ENCODE data around the gene ULK4.
A peak's percentile ranks its signal among the peaks of the same experiment; 100 is the strongest.
"Not testable (repeated sequence)": the region's sequence is repeated elsewhere in the genome, so short reads cannot be mapped to it uniquely, and the experiment has no call there.

Gene ULK4

DNA sequence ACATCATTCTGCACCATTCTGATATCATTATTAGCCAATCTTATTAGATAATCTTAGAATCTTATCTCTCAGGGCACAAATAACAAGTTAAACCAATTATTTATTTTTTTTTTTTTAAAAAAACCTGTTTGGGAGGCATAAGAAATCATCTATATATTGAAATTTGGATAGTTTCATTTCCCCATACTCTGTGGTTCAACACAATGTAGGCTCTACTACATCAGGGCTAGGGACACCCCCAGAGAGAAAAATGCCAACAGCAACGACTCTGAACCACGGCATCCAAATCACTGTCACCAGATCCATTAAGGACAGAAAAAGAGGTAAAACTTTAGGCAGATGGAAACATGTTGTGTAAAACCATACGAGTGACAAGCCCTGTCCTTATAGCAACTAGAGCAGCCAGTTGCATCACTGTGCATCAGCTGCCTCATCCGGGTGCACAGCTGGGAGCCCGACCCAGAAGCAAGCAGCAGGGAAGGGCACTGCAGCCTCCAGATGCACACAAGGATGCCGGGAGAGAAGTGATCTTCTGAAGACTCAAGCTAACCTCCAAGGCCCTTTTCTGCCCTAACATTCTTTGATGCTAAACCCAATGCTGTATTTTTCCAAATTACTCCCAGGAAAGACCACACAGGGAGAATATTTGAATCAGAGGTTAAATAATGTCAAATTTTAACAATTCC, 381.5 kb downstream of the ULK4 start:
- DNase-seq (ENCODE audit: low read depth in 2 of 2), result peak; percentile 13 to 21

DNA sequence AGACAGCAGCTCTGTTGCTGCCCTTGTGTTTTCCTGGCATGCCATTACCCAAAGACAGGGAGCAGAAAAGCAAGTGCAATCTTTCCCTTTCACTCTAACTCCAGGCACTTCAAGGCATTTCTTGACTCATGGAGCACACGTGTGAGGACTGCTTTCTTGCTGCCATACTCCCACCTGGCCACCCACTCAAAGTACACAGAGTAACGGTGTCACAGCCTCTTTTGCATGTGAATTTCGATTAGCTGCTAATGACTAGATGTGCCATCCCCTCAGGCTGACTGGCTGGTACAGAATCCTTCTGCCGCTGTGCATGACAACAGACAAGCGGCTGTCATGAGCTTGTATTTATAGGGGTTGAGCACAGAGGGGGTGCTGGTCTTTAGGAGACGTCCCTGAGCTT, 382.0 kb downstream of the ULK4 start:
- no peak for DNase-seq (ENCODE audit: low read depth in 2 of 2)

DNA sequence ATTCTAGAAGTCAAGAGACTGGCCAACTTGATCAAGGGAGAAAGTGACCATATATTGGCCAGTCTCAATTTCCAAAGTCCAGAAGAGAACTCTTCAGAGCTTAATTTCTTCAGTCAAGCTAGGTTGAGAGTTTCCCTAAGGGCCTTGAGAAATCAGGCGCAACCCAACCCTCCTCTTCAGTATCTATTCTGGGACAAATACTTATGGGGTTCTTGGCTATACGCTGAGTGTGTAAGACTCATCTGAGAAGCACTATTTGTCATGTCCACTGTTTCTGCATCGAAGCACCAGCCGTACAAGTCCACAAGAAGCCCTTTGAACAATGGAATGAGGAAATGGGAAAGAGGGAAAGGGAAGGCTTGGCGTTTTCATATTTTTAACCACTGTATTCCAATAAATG, 383.1 kb downstream of the ULK4 start:
- no peak for DNase-seq (ENCODE audit: low read depth in 2 of 2)

DNA sequence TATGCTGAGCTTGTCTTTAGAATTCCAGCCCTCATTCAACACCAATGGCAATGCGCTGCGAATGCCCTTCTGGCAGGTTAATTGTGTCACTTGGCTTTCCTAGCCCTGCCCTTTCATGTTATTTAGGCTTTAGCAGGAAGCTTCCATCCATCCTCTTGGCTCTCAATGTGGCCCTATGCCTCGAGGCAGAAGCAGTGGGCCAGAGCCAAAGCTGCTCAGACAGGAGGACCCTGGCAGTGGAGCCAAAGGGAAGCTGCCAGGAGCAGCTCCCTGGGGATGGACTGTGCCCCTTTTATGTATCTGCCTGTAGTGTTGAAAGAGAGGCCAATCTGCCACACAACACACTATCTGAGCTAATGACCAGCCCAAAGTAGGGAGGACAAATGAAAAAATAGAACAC, 386.2 kb downstream of the ULK4 start:
- DNase-seq (ENCODE audit: low read depth in 2 of 2), result no peak

DNA sequence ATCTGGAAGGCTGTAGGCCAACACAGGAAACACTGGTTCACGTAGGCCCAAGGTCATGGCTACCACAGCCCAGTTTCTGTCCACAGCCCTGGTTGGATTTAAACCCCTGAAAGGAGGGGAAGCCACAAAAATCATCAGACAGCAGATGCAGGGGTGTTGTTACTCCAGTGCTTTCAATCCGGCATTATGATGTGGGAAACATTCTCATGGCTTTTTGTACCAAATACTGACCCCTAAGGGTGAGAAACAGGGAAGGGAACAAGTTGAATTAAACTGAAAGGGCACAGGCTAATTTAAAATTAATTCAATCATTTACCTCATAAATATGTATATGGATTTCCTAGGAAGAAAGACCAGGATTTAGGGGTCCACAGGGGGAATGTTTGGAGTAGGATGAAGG, 387.0 kb downstream of the ULK4 start:
- DNase-seq (ENCODE audit: low read depth in 2 of 2), result no peak

DNA sequence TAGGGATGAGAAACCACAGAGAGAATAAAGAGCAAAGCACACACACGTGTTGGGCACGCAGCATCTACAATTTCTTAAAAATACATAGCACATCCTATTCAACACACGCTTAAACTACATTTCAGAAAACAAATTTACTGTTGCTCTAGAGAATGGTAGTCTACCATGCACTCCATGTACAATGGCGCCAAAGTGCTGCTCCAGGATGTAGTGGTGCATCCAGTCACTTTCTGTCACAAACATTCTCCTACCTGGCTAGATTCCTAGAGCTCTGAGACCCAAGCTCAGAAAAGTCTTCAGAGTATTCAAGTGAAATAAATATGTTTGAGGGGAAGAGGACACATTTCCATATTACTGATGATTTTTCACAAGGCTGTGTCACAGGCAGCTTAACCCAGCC, 388.3 kb downstream of the ULK4 start:
- DNase-seq (ENCODE audit: low read depth in 2 of 2), result no peak

DNA sequence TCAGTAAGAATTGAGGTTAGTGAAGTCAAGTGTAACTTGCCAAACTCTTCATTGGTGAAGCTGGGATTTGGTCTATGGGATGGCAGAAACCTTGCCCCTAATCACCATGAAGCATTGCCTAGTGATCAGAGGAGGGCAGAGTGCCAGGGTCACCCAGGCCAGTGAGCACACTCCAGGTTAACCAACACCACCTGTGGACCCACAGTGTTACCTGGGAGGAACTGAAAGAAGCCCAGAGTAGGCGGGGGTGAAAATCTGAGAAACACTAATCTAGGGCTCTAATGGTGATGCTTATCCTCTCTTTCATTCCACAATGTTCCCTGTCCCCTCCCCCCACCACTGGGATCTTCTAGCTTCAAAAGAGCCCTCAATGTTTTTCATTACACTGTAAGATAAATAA, 389.8 kb downstream of the ULK4 start:
- no peak for DNase-seq (ENCODE audit: low read depth in 2 of 2)

DNA sequence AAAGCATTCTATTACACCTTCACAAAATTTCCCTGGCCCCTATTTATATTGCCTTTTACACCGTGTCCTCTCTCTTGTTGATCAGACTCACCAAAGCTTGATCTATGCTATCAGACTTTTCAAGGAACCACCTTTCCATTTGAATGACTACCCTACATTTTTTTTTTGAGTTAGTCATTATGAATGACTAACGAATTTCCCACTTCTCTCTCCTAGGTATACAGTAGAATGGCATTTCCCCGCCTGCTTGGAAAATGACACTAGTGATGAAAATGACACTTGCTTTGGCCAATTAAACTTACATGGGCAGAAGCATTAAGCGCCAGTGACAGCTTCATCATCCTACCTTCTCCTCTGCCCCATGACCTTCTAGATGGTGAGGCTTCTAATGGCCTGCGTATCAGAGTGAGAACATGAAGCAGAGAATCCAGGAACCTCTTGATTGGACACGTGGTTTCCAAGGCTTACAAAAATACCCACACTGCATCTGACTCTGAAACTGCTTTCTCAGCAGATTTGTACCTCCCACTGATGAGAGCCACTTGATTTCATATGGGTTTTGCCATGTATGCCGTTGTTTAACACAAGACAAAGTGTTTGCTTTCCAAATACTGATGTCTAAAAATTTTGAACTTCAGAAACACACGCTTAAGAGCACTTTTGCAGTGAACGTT, 392.1 kb downstream of the ULK4 start:
- DNase-seq (ENCODE audit: low read depth in 2 of 2), result no peak

DNA sequence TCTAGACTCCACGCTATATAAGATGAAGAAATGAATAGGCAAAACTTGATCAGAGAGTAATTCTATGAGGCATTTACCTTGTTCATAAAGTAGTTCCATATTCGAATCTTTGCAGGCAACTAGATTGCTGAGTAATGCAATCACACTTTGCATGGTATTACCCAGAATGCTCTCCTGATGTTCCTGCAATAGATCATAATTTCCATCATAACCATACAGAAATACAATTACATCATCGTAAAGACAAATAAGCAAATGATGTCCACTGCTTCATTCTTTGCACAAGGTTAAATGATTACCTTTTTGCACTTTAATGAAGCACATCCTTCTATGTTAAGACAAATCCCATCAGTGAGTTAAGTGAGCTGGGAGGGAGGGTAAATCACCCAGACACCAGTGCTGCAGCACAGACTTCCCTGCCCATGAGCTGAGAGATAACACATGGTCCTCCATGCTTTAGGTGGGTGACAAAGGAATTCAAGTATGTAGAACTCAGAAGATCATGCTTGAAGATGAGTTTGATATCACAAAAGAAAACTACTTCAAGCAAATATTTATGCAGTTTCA, 395.9 kb downstream of the ULK4 start:
- no peak for DNase-seq (ENCODE audit: low read depth in 2 of 2)

DNA sequence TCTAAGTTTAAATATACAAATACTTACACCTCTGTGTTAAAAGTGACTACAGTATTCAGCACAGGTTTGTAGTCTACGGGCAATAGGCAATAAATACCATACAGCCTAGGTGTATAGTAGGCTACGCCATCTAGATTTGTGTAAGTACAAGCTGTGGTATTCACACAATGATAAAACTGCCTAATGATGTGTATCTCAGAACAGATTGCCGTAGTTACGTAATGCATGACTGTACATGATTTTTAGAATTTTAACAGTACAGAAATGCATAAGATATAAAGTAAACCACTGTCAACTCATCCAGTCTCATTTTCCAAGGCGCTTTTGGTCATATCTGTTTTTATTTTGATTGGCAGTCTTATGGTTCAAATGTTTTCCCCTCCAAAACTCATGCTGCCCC, 396.9 kb downstream of the ULK4 start:
- DNase-seq (ENCODE audit: low read depth in 2 of 2), result no peak

DNA sequence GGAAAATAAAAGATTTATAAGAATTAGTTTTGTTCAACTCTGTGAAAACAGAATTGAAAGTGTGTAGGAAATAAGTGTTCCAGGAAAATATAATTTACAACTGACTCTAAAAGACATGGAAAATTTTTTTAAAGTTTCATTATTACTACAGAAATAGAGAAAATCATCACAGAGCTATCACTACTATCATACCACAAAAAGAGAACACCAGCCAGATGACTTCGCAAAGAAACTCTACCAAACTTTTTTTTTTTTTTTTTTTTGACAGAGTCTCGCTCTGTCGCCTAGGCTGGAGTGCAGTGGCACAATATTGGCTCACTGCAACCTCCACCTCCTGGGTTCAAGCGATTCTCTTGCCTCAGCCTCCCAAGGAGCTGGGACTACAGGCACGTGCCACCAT, 405.7 kb downstream of the ULK4 start:
- not testable (repeated sequence) for DNase-seq (ENCODE audit: low read depth in 2 of 2)

DNA sequence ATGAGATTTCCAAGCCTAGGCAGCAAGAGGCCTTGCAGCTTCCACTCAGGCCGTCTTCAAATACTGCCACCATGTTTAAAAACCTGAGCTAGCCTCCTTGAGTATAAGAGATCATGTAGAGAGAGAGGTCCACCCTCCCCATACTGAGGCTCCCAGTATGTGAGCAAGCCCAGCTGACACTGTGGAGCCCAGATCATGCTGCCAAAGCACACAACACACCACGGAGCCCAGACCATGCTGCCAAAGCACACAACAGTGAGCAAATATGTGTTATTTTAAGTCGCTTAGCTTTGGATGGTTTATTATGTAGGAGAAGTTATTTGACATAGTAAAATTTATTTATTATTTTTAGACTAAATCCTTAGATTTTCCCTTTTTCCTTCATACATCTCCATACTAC, 428.9 kb downstream of the ULK4 start:
- DNase-seq (ENCODE audit: low read depth in 2 of 2), result no peak

DNA sequence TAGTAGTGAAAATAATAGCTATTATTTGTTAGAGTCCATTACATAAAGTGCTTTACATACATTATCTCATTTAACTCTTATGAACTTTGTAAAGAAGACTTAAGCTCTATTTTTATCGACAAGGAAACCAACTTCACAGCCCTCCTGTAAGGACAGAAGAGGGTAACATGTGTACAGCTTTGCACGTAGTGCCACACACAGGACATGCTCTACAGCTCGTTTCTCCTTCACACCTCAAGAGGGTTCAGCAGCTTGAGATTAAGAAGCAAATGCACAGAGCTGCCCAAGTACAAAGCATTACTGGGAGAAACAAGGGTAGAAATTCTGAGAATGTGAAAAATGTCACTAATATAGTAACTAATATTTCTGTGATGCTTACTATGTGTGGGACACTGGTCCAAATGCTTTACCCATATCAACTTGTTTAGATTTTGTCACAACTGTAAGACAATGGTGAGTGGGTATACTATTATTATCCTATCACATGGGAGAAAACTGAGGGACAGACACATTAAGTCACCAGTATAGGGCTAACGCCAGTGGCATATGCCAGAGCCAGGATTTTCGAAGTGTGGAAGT, 434.8 kb downstream of the ULK4 start:
- no peak for DNase-seq (ENCODE audit: low read depth in 2 of 2)

DNA sequence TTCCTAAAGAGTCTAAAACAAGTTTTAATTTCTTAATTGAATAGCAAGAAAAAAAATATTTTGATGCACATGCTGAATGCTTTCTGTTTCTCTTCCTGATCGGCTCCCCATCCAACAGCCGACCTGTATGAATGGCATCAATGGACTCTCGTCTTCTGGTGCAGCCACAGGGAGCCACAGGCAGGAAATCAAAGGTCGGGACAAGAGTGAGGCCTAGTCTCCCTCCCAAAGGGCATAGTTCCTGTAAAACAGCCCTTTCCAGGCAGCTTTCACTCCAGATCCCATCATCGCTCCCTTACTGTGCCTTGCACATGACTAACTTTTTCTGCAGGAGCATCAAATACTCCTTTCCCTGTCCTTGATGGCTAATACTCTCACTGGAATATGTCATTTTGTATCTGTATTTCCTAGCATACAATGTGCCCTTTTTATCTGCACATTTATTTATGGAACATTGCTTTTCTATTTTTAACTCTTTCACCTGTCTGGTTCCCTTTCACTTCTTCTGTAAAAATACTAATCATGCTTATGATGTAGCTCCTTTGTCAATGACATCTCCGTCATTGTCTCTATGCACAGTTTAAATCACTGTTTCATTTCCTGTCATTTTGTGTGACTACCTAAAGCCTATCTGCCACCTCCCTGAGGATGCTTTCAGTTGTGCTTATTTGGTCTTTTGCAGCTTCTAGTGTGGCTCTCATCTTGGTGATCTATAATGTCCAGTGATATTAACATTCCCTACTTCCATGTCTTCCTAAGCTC, 436.4 kb downstream of the ULK4 start:
- no peak for DNase-seq (ENCODE audit: low read depth in 2 of 2)

DNA sequence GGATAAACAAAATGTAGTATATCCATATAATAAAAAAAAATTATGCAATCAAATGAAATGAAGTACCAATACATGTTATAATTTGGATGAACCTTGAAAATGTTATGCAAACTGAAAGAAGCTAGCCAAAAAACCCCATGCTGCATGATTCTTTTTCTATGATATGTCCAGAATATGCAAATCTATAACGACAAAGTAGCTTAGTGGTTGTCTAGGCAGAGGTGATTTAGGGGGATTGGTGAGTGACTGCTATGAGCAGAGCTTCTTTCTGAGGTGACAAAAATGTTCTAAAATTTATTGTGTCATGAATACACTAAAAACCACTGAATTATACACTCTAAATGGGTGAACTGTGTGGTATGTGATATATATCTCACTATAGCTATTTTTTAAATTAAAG, 438.0 kb downstream of the ULK4 start:
- DNase-seq (ENCODE audit: low read depth in 2 of 2), result no peak

DNA sequence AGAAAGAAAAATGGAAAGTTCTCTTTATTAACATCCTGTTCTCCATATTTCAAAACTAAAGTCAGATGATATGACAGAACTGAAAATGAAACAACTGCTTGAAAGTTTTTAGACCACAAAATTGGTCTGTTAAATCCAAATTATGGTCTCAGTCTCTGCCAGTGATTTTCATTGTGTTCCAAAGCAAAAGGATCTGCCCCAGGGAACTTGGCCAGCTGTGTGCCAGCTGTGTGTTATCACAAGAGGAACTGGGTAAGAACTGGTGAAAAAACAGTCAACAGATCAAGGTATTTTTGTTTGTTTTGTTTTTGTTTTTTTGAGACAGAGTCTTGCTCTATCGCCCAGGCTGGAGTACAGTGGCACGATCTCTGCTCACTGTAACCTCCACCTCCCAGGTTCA, 439.3 kb downstream of the ULK4 start:
- DNase-seq (ENCODE audit: low read depth in 2 of 2), result no peak

DNA sequence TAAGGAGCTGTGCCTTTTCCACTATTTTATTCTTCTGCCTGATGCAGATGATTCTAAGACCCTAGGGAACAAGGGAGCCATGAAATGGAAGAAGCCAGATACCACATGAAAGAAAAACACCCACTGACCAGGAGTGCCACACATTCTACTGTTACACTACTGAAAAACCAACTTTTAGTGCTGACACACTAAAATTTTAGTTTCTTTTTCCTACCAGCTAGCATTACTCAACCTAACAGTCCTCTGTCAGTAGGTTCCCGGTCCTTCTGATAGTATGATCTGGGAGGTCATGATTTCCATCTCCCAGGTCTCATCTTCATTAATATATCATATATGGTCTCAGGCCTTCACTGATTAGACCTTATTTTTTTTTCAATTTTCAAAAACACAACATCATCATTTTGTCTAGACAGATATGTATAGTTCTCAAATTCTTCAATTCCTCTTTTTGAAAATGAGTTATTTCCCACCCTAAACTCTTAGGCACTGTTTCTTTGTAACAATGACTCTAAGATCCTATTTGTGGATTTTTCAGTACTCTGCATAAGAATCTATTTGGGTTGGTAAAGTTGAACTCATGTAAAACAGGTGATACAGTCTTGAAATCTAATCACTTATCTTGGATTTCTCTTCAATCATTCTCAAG, 440.8 kb downstream of the ULK4 start:
- no peak for DNase-seq (ENCODE audit: low read depth in 2 of 2)

DNA sequence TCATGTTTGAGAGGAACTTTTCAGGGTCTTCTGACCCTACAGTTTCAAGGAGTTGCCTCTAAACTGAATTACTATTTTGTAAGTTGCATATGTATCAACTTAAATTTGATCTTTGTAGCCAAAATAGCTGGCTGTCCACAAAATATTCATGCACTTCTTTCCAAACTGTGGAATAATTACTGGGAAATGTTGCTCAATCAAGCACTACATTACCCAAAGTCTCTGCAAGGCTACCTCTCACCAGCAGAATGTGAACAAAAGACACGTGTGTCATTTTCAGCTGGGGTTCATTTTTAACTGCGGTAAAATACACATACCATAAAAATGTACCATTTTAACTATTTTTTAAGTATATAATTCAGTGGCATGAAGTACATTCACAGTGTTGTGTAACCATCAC, 442.2 kb downstream of the ULK4 start:
- peak; percentile 11 to 35 for DNase-seq (ENCODE audit: low read depth in 2 of 2)

DNA sequence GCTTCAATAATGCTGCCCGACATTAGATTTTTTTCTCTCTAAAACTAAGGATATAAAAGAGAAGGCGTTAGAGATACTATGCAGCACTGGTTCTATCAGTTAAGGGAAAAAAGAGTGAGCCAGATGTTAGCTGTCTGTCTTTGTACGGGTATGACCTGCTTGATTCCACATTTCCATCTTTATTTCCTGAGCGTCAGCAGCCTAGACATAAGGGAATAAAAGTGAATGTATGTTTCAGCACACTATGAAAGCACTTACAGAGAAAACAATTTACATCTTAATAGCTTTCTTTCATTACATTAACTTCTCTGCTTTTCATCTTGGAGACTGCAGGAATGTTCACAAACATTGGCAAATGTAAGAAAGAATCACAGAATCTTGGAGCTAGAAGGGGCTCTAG, 443.3 kb downstream of the ULK4 start:
- no peak for DNase-seq (ENCODE audit: low read depth in 2 of 2)

DNA sequence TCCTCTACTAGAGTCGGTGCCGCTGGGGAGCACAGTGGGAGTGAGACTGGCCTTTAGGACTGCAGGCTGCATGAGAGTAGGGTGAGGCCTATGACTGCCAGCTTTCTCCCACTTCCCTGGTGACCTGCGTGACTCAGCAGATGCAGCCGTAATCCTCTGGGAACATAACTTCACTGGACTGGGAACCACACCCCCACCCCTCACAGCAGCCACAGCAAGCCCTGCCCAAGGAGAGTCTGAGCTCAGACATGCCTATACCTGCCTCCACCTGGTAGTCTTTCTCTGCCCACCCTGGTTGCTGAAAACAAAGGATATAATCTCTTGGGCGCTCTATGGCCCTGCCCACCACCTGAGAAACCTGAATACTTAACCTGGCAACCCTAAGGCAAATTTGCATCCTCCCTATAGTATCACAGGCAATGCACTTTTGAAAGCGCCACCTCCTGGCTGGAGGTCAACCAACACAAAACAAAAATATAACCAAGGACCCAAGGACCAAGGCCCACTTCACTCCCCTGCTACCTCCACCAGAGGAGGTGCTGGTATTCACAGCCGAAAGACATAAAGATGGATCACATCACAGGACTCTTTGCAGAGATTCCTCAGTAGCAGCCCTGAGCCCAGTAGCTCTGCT, 453.7 kb downstream of the ULK4 start:
- DNase-seq (ENCODE audit: low read depth in 2 of 2), result no peak

DNA sequence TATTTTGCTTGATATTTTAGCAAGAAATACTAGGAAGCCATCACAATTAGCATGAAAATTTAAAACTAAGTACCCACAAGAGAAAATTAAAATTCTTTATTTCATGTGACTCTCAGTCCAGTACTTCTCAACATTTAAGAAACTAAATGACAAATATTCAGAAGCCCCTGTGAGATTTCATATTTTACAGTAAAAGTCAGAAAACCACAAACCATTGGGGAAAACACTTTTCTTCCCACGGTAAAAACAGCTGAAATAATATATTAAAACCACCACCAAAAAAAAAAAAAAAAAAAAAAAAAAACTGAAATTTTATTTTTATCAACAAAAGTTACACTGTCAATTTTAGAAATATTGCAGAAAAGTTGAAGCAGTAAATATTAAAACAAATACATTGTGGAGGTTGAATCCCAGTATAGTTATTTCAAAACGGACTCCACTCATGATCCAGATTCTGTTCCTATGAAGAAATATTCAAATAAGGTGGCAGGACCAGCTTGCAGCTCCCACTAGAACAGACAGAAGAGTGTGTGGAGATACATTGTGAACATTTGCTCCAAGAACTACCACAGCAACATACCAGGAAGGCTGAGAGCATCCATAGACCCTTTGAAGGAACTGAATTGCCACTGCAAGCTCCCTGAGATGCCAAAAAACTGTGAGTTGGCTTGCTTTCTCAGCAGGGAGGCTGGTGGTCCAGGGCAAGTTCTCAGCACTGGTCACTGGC, 454.4 kb downstream of the ULK4 start:
- DNase-seq (ENCODE audit: low read depth in 2 of 2), result no peak
